OCI-LY3 (cell line): ENCODE results near the gene HSD17B2.

Experiments
- H2AFZ ChIP-seq: fragments of 200-600, 300-600 bp; shearing (Covaris generic); 2 replicates; pipeline ENCODE4 v1.6.0; 2014; ENCODE audit warnings: antibody characterized with exemption, low read depth, low read length
- H3K27ac ChIP-seq: fragments of 200-600, 300-600 bp; sonication (generic); 2 replicates; pipeline ENCODE4 v1.5.1; 2014; ENCODE audit warnings: mild to moderate bottlenecking, low read length, moderate library complexity, mixed read lengths
- H3K27me3 ChIP-seq: fragments of 200-600, 300-600 bp; sonication (generic); 2 replicates; pipeline ENCODE4 v1.6.1; 2014; ENCODE audit warnings: low read depth, low read length, mixed read lengths
- H3K36me3 ChIP-seq: fragments of 200-600, 300-600 bp; sonication (generic); replicated peaks from 2 replicates; pipeline ENCODE3; 2014; ENCODE audit warnings: low read depth, low read length, mixed read lengths
- H3K4me1 ChIP-seq: fragments of 300-600, 200-600 bp; sonication (generic); 2 replicates; pipeline ENCODE4 v1.6.1; 2014; ENCODE audit warnings: low read length, mixed read lengths
- H3K4me2 ChIP-seq: fragments of 200-600, 300-600 bp; sonication (generic); 2 replicates; pipeline ENCODE4 v1.6.1; 2014; ENCODE audit warnings: low read length, mixed read lengths
- H3K4me3 ChIP-seq: fragments of 300-600, 200-600 bp; sonication (generic); 2 replicates; pipeline ENCODE4 v1.5.1; 2014; ENCODE audit warnings: antibody characterized with exemption, mild to moderate bottlenecking, low read length, moderate library complexity
- H3K79me2 ChIP-seq: fragments of 300-600, 200-600 bp; shearing (Covaris generic); 2 replicates; pipeline ENCODE4 v1.6.1; 2014; ENCODE audit warnings: mild to moderate bottlenecking, low read length, mixed read lengths
- H3K9ac ChIP-seq: fragments of 300-600, 200-600 bp; shearing (Covaris generic); 2 replicates; pipeline ENCODE4 v1.6.0; 2014; ENCODE audit warnings: mild to moderate bottlenecking, low read length, moderate library complexity
- H3K9me3 ChIP-seq: fragments of 200-600, 300-600 bp; shearing (Covaris generic); 2 replicates; pipeline ENCODE4 v1.6.1; 2014; ENCODE audit warnings: low read length, mixed read lengths; ENCODE audit not compliant: insufficient read depth
- H4K20me1 ChIP-seq: fragments of 200-600, 300-600 bp; sonication (generic); 2 replicates; pipeline ENCODE4 v1.6.1; 2016; ENCODE audit warnings: low read length, mixed read lengths; ENCODE audit not compliant: insufficient read depth
- CTCF ChIP-seq: fragments of 200-600, 300-600 bp; sonication (generic); IDR thresholded peaks from 2 replicates; pipeline ENCODE4 v1.5.1; 2014; ENCODE audit warnings: antibody characterized with exemption, low read length, low read depth
- EZH2phosphoT487 ChIP-seq: fragments of 200-600 bp; shearing (Covaris generic); IDR thresholded peaks from 2 replicates; pipeline ENCODE4 v1.6.1; 2018; ENCODE audit warnings: antibody characterized with exemption, mixed run types, low read depth

HSD17B2 gene

GRCh38 chr16:82046941-82047340 is 11.9 kb downstream of the HSD17B2 start:
- H3K9me3 ChIP-seq = no peaks in the 10 kb centered on the region
- no peak overlapping the region for H3K4me3 ChIP-seq
- H2AFZ ChIP-seq = no peak overlapping the region
- H3K4me1 ChIP-seq = no peaks in the 10 kb centered on the region
- H3K36me3 ChIP-seq = no peaks in the 10 kb centered on the region
- TF ChIP-seq CTCF (no peak), EZH2phosphoT487 (no peak)
- H3K27me3 ChIP-seq = peaks cover 44% of the 10 kb centered on the region
- H3K79me2 ChIP-seq = no peaks in the 10 kb centered on the region
- no peak overlapping the region for H3K9ac ChIP-seq
- H3K27ac ChIP-seq = no peak overlapping the region
- no peak overlapping the region for H3K4me2 ChIP-seq
- H4K20me1 ChIP-seq = no peaks in the 10 kb centered on the region

DNA sequence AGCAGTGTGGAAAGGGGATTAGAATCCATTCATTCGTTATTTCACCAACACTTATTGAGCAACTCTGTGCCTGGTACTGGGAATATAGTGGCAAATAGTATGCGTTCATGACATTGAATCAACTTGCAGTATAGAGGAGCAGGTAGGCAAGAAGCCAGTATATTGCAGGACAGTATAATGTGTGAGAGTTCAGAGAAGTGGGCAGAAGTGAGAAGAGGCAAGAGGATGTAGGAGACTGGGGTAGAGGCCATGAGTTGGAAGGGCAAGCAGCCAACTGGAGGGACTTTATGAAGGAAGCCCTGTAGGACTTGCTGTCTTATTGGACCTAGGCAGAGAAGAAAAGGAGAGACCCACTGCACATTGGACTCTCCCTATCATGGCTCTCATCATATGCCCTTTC is 12.3 kb downstream of the HSD17B2 start:
- H3K79me2 ChIP-seq = no peaks in the 10 kb centered on the region
- H3K36me3 ChIP-seq = no peaks in the 10 kb centered on the region
- H3K4me1 ChIP-seq = no peaks in the 10 kb centered on the region
- no peaks in the 10 kb centered on the region for H4K20me1 ChIP-seq
- no peak overlapping the region for H3K4me2 ChIP-seq
- TF ChIP-seq CTCF (no peak), EZH2phosphoT487 (no peak)
- H2AFZ ChIP-seq = no peak overlapping the region
- no peak overlapping the region for H3K27ac ChIP-seq
- H3K9ac ChIP-seq = no peak overlapping the region
- no peaks in the 10 kb centered on the region for H3K9me3 ChIP-seq
- no peak overlapping the region for H3K4me3 ChIP-seq
- peaks cover 48% of the 10 kb centered on the region for H3K27me3 ChIP-seq

- Histone ChIP-seq H3K9ac (no peak overlapping the region), H3K4me3 (no peak overlapping the region), H3K79me2 (no peaks in the 10 kb centered on the region), H3K36me3 (no peaks in the 10 kb centered on the region), H4K20me1 (no peaks in the 10 kb centered on the region), H3K4me1 (no peaks in the 10 kb centered on the region), H3K9me3 (no peaks in the 10 kb centered on the region), H2AFZ (no peak overlapping the region), H3K4me2 (no peak overlapping the region), H3K27me3 (peaks cover 52% of the 10 kb centered on the region), H3K27ac (no peak overlapping the region)
- TF ChIP-seq CTCF (no peak), EZH2phosphoT487 (no peak)
Measured at GRCh38 chr16:82047787-82048186, 12.7 kb downstream of the HSD17B2 start.

DNA sequence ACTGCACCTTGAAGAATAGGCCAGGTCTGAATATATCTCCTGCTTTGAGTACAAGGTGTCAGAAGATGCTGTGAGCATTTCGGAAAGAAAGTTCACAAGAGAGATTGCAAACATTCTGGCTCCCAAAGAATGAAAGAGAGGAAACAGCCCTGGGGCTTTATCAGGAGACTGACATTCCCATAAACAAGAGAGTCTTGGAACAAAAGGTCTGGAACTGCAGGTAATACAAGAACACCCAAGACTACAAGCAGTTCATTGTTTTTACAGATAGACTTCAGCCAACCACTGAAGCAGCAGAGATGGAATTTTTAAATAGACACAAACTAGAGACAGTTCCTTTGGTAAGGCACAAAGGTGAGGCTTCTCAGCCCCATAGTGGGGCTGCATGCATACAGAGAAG is 14.4 kb downstream of the HSD17B2 start:
- no peaks in the 10 kb centered on the region for H3K9me3 ChIP-seq
- H3K4me2 ChIP-seq = no peak overlapping the region
- H3K4me1 ChIP-seq = no peaks in the 10 kb centered on the region
- TF ChIP-seq EZH2phosphoT487 (no peak), CTCF (no peak)
- H3K36me3 ChIP-seq = no peaks in the 10 kb centered on the region
- no peak overlapping the region for H3K9ac ChIP-seq
- H2AFZ ChIP-seq = no peak overlapping the region
- no peaks in the 10 kb centered on the region for H3K79me2 ChIP-seq
- H3K4me3 ChIP-seq = no peak overlapping the region
- no peaks in the 10 kb centered on the region for H4K20me1 ChIP-seq
- no peak overlapping the region for H3K27ac ChIP-seq
- peaks cover 61% of the 10 kb centered on the region for H3K27me3 ChIP-seq
